ENCODE measurements around the gene MAN2B1.

Gene MAN2B1

DNA sequence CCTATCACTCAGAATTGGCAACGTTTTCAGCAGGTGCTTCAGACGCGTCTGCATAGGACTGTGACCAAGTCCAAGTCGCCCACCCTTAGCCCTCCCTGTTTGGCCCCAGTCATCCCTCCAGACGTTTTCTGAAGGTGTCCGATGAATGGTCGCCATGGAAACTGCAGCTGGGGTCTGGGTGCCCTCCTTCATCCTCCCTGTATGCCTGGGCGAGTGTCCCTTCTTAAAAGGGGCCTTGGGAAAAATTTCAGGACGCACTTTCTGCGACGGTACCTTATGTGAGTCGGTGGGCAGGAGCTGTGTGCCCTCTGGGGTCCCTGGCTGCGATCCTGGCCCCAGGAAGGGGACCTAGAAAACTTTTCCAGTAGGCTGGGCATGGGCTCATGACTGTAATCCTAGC is 25.1 kb downstream of the MAN2B1 start:
- Histone ChIP-seq H3K27me3 (replicated peaks; ENCODE audit: insufficient read depth, low read length) (no peaks in the 10 kb centered on the region), H3K4me3 (ENCODE audit: low read length) (no peak overlapping the region), H3K9me2 (replicated peaks; ENCODE audit: insufficient read depth, low read length) (no peaks in the 10 kb centered on the region), H3K4me1 (ENCODE audit: low read length) (no peaks in the 10 kb centered on the region), H4K20me1 (ENCODE audit: insufficient read depth, low read length) (no peaks in the 10 kb centered on the region), H3K4me2 (ENCODE audit: low read depth, low read length) (no peak overlapping the region), H3F3A (ENCODE audit: insufficient read depth, low read length) (no peaks in the 10 kb centered on the region; the same call in 1 of the 2 replicates), H3K79me2 (ENCODE audit: low read length) (no peaks in the 10 kb centered on the region), H2AFZ (ENCODE audit: low read length) (no peak overlapping the region), H3K9me3 (replicated peaks; ENCODE audit: insufficient read depth, low read length) (no peaks in the 10 kb centered on the region), H3K36me3 (replicated peaks; ENCODE audit: insufficient read depth, low read length) (no peaks in the 10 kb centered on the region), H3K9ac (ENCODE audit: low read length) (no peak overlapping the region), H3K27ac (ENCODE audit: low read length) (no peak overlapping the region)
- no peak for TF ChIP-seq CTCF (IDR thresholded peaks at IDR 0.05; ENCODE audit: low read length)
- no peak for TF ChIP-seq EZH2 (optimal IDR thresholded peaks at IDR 0.05; ENCODE audit: low read depth, low read length)
- no peak for TF ChIP-seq EZH2phosphoT487 (IDR thresholded peaks at IDR 0.05; ENCODE audit: low read length)
- no peak for DNase-seq

GRCh38 chr19:12639901-12640613 is 26.5 kb downstream of the MAN2B1 start:
- no peaks in the 10 kb centered on the region for H3K36me3 ChIP-seq (replicated peaks; ENCODE audit: insufficient read depth, low read length)
- H3K27me3 ChIP-seq (replicated peaks; ENCODE audit: insufficient read depth, low read length): no peaks in the 10 kb centered on the region
- no peaks in the 10 kb centered on the region for H3K79me2 ChIP-seq (ENCODE audit: low read length)
- peak overlapping the region; percentile 33; the same call in 1 of the 2 replicates for H3K4me3 ChIP-seq (ENCODE audit: low read length)
- H2AFZ ChIP-seq (ENCODE audit: low read length): peak overlapping the region; percentile 32
- no peaks in the 10 kb centered on the region; the same call in 1 of the 2 replicates for H3F3A ChIP-seq (ENCODE audit: insufficient read depth, low read length)
- no peaks in the 10 kb centered on the region for H3K9me2 ChIP-seq (replicated peaks; ENCODE audit: insufficient read depth, low read length)
- H3K27ac ChIP-seq (ENCODE audit: low read length): no peak overlapping the region
- TF ChIP-seq CTCF (IDR thresholded peaks at IDR 0.05; ENCODE audit: low read length): peak; percentile 82
- TF ChIP-seq EZH2 (optimal IDR thresholded peaks at IDR 0.05; ENCODE audit: low read depth, low read length): no peak
- H3K4me1 ChIP-seq (ENCODE audit: low read length): no peaks in the 10 kb centered on the region
- DNase-seq: peak; percentile 75
- H3K9me3 ChIP-seq (replicated peaks; ENCODE audit: insufficient read depth, low read length): no peaks in the 10 kb centered on the region
- H3K4me2 ChIP-seq (ENCODE audit: low read depth, low read length): peak overlapping the region; percentile 50
- 0 out of 2 replicates have a peak overlapping the region, but pooled peaks have one; percentile 13 for H3K9ac ChIP-seq (ENCODE audit: low read length)
- H4K20me1 ChIP-seq (ENCODE audit: insufficient read depth, low read length): no peaks in the 10 kb centered on the region

DNA sequence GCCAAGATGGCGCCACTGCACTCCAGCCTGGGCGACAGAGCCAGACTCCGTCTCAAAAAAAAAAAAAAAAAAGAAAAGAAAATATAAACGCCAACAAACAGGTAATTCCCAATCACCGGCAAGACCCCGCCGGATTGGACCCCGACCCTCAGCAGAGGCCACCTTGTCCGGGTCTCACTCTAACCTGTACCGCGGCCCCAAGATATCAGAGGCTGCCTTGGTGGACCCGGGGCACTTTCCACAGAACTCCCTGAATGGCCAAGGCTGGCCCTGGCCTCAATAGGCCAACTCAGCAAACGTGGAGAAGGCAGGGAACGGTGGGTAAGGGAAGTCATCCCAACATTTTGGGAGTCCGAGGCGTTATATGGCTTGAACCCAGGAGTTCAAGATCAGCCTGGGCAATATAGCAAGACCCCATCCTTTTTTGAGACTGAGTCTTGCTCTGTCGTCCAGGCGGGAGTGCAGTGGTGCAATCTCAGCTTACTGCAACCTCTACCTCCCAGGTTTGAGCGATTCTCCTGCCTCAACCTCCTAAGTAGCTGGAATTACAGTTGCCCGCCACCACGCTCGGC is 27.8 kb downstream of the MAN2B1 start:
- Histone ChIP-seq H3K27ac (ENCODE audit: low read length) (no peak overlapping the region), H3K9ac (ENCODE audit: low read length) (no peak overlapping the region), H4K20me1 (ENCODE audit: insufficient read depth, low read length) (no peaks in the 10 kb centered on the region), H3K9me2 (replicated peaks; ENCODE audit: insufficient read depth, low read length) (no peaks in the 10 kb centered on the region), H3K4me2 (ENCODE audit: low read depth, low read length) (no peak overlapping the region), H3K4me3 (ENCODE audit: low read length) (no peak overlapping the region), H3K4me1 (ENCODE audit: low read length) (no peaks in the 10 kb centered on the region), H3K27me3 (replicated peaks; ENCODE audit: insufficient read depth, low read length) (no peaks in the 10 kb centered on the region), H3K9me3 (replicated peaks; ENCODE audit: insufficient read depth, low read length) (no peaks in the 10 kb centered on the region), H2AFZ (ENCODE audit: low read length) (no peak overlapping the region), H3F3A (ENCODE audit: insufficient read depth, low read length) (no peaks in the 10 kb centered on the region; the same call in 1 of the 2 replicates), H3K79me2 (ENCODE audit: low read length) (no peaks in the 10 kb centered on the region), H3K36me3 (replicated peaks; ENCODE audit: insufficient read depth, low read length) (no peaks in the 10 kb centered on the region)
- no peak for DNase-seq
- no peak for TF ChIP-seq CTCF (IDR thresholded peaks at IDR 0.05; ENCODE audit: low read length)
- no peak for TF ChIP-seq EZH2 (optimal IDR thresholded peaks at IDR 0.05; ENCODE audit: low read depth, low read length)
- TF ChIP-seq EZH2phosphoT487 (IDR thresholded peaks at IDR 0.05; ENCODE audit: low read length): no peak

Data from MM.1S (cell line).